ENCODE results near the gene HNRNPF.

GRCh38 chr10:43396928-43397624 lies 11.9 kb downstream of the HNRNPF start:
- TF ChIP-seq EZH2phosphoT487 (conservative IDR thresholded peaks at IDR 0.05; ENCODE audit: low read length) = no peak
- no peak for TF ChIP-seq CTCF (IDR thresholded peaks at IDR 0.05; ENCODE audit: insufficient read depth, low read length, poor library complexity, severe bottlenecking)
